OCI-LY3 (cell line): ENCODE measurements around the gene PMVK.

Experiments used
- H2AFZ ChIP-seq: fragments of 200-600, 300-600 bp; shearing (Covaris generic); 2 replicates; pipeline ENCODE4 v1.6.0; 2014; ENCODE audit warnings: antibody characterized with exemption, low read depth, low read length
- H3K27ac ChIP-seq: fragments of 200-600, 300-600 bp; sonication (generic); 2 replicates; pipeline ENCODE4 v1.5.1; 2014; ENCODE audit warnings: mild to moderate bottlenecking, low read length, moderate library complexity, mixed read lengths
- H3K27me3 ChIP-seq: fragments of 200-600, 300-600 bp; sonication (generic); 2 replicates; pipeline ENCODE4 v1.6.1; 2014; ENCODE audit warnings: low read depth, low read length, mixed read lengths
- H3K36me3 ChIP-seq: fragments of 200-600, 300-600 bp; sonication (generic); replicated peaks from 2 replicates; pipeline ENCODE3; 2014; ENCODE audit warnings: low read depth, low read length, mixed read lengths
- H3K4me1 ChIP-seq: fragments of 300-600, 200-600 bp; sonication (generic); 2 replicates; pipeline ENCODE4 v1.6.1; 2014; ENCODE audit warnings: low read length, mixed read lengths
- H3K4me2 ChIP-seq: fragments of 200-600, 300-600 bp; sonication (generic); 2 replicates; pipeline ENCODE4 v1.6.1; 2014; ENCODE audit warnings: low read length, mixed read lengths
- H3K4me3 ChIP-seq: fragments of 300-600, 200-600 bp; sonication (generic); 2 replicates; pipeline ENCODE4 v1.5.1; 2014; ENCODE audit warnings: antibody characterized with exemption, mild to moderate bottlenecking, low read length, moderate library complexity
- H3K79me2 ChIP-seq: fragments of 300-600, 200-600 bp; shearing (Covaris generic); 2 replicates; pipeline ENCODE4 v1.6.1; 2014; ENCODE audit warnings: mild to moderate bottlenecking, low read length, mixed read lengths
- H3K9ac ChIP-seq: fragments of 300-600, 200-600 bp; shearing (Covaris generic); 2 replicates; pipeline ENCODE4 v1.6.0; 2014; ENCODE audit warnings: mild to moderate bottlenecking, low read length, moderate library complexity
- H3K9me3 ChIP-seq: fragments of 200-600, 300-600 bp; shearing (Covaris generic); 2 replicates; pipeline ENCODE4 v1.6.1; 2014; ENCODE audit warnings: low read length, mixed read lengths; ENCODE audit not compliant: insufficient read depth
- H4K20me1 ChIP-seq: fragments of 200-600, 300-600 bp; sonication (generic); 2 replicates; pipeline ENCODE4 v1.6.1; 2016; ENCODE audit warnings: low read length, mixed read lengths; ENCODE audit not compliant: insufficient read depth
- CTCF ChIP-seq: fragments of 200-600, 300-600 bp; sonication (generic); IDR thresholded peaks from 2 replicates; pipeline ENCODE4 v1.5.1; 2014; ENCODE audit warnings: antibody characterized with exemption, low read length, low read depth
- EZH2phosphoT487 ChIP-seq: fragments of 200-600 bp; shearing (Covaris generic); IDR thresholded peaks from 2 replicates; pipeline ENCODE4 v1.6.1; 2018; ENCODE audit warnings: antibody characterized with exemption, mixed run types, low read depth

Gene PMVK

GRCh38 chr1:154936555-154937084 lies at the start of gene PMVK:
Gene PMVK, minus strand, starts transcription at chr1:154936719. Its CDS starts 34 bp downstream, at chr1:154936685.
- Histone ChIP-seq H3K27ac (peak within 1 kb of the TSS; percentile 81), H3K4me1 (peaks cover 31% of the 10 kb centered on the region), H3K27me3 (no peaks in the 10 kb centered on the region), H3K79me2 (peaks cover 14% of the 10 kb centered on the region), H3K36me3 (peaks cover 3% of the 10 kb centered on the region), H3K4me2 (peak within 1 kb of the TSS; percentile 84), H2AFZ (peak within 1 kb of the TSS; percentile 83), H3K4me3 (peak within 1 kb of the TSS; percentile 78), H3K9ac (peak within 1 kb of the TSS; percentile 84), H4K20me1 (no peaks in the 10 kb centered on the region), H3K9me3 (no peaks in the 10 kb centered on the region)
- no peak for TF ChIP-seq EZH2phosphoT487
- TF ChIP-seq CTCF, result peak; percentile 59

- Histone ChIP-seq H3K9ac (peak overlapping the region; percentile 86), H3K4me1 (peaks cover 15% of the 10 kb centered on the region), H3K4me3 (peak overlapping the region; percentile 91), H3K27me3 (no peaks in the 10 kb centered on the region), H4K20me1 (no peaks in the 10 kb centered on the region), H3K79me2 (peaks cover 76% of the 10 kb centered on the region), H3K9me3 (no peaks in the 10 kb centered on the region), H2AFZ (0 out of 2 replicates have a peak overlapping the region, but pooled peaks have one; percentile 8), H3K27ac (peak overlapping the region; percentile 44), H3K4me2 (peak overlapping the region; percentile 90), H3K36me3 (peaks cover 28% of the 10 kb centered on the region)
- TF ChIP-seq EZH2phosphoT487, result no peak
- no peak for TF ChIP-seq CTCF
These were observed 47.4 kb upstream of the PMVK start for GRCh38 chr1:154983776-154984466.

- Histone ChIP-seq H2AFZ (peak within 1 kb of the TSS; percentile 77), H3K9ac (peak within 1 kb of the TSS; percentile 88), H3K4me2 (peak within 1 kb of the TSS; percentile 98), H3K36me3 (peaks cover 25% of the 10 kb centered on the region), H3K79me2 (peaks cover 75% of the 10 kb centered on the region), H3K9me3 (no peaks in the 10 kb centered on the region), H3K4me1 (peaks cover 15% of the 10 kb centered on the region), H3K27me3 (no peaks in the 10 kb centered on the region), H4K20me1 (no peaks in the 10 kb centered on the region), H3K27ac (peak within 1 kb of the TSS; percentile 79), H3K4me3 (peak within 1 kb of the TSS; percentile 91)
- TF ChIP-seq EZH2phosphoT487 (no peak), CTCF (no peak)
These were observed 46.6 kb upstream of the PMVK start, which contains the start of gene FLAD1 for GRCh38 chr1:154982897-154983648. Gene FLAD1, plus strand, starts transcription at chr1:154983344. Its CDS starts 351 bp downstream, at chr1:154983695.

- H3K4me1 ChIP-seq, result peaks cover 21% of the 10 kb centered on the region
- peaks cover 80% of the 10 kb centered on the region for H3K79me2 ChIP-seq
- peaks cover 2% of the 10 kb centered on the region; the same call in 1 of the 2 replicates for H4K20me1 ChIP-seq
- H3K9ac ChIP-seq, result peak overlapping the region; percentile 88
- no peaks in the 10 kb centered on the region for H3K9me3 ChIP-seq
- TF ChIP-seq CTCF (no peak), EZH2phosphoT487 (no peak)
- H3K4me2 ChIP-seq, result peak overlapping the region; percentile 98
- peak overlapping the region; percentile 91 for H3K4me3 ChIP-seq
- peak overlapping the region; percentile 79 for H3K27ac ChIP-seq
- no peaks in the 10 kb centered on the region for H3K27me3 ChIP-seq
- H2AFZ ChIP-seq, result peak overlapping the region; percentile 77
- H3K36me3 ChIP-seq, result peaks cover 29% of the 10 kb centered on the region
These were observed 45.8 kb upstream of the PMVK start for GRCh38 chr1:154982341-154982740.
